Measurements from ENCODE around the gene PRKCQ.

PRKCQ gene

GRCh38 chr10:6516281-6516928 lies 63.7 kb downstream of the PRKCQ start:
- no peak for DNase-seq

- DNase-seq, result no peak
Measured at GRCh38 chr10:6514844-6515780, 65.0 kb downstream of the PRKCQ start.

GRCh38 chr10:6514180-6514579 lies 65.9 kb downstream of the PRKCQ start:
- DNase-seq, result no peak

GRCh38 chr10:6513476-6513875 lies 66.6 kb downstream of the PRKCQ start:
- no peak for DNase-seq

GRCh38 chr10:6512182-6512581 lies 67.9 kb downstream of the PRKCQ start:
- DNase-seq, result no peak

GRCh38 chr10:6511347-6511746 lies 68.7 kb downstream of the PRKCQ start:
- DNase-seq, result no peak

GRCh38 chr10:6507311-6507710 lies 72.8 kb downstream of the PRKCQ start:
- DNase-seq, result no peak

- DNase-seq, result no peak
Measured at GRCh38 chr10:6505300-6505699, 74.8 kb downstream of the PRKCQ start.

GRCh38 chr10:6504296-6504695 lies 75.8 kb downstream of the PRKCQ start:
- DNase-seq, result no peak

GRCh38 chr10:6503171-6503570 lies 76.9 kb downstream of the PRKCQ start:
- DNase-seq, result no peak

GRCh38 chr10:6501931-6502330 lies 78.1 kb downstream of the PRKCQ start:
- DNase-seq, result no peak

- DNase-seq, result no peak
Measured at GRCh38 chr10:6499974-6500373, 80.1 kb downstream of the PRKCQ start.

- no peak for DNase-seq
Measured at GRCh38 chr10:6498771-6499170, 81.3 kb downstream of the PRKCQ start.

- no peak for DNase-seq
Measured at GRCh38 chr10:6497620-6498019, 82.5 kb downstream of the PRKCQ start.

- DNase-seq, result no peak
Measured at GRCh38 chr10:6494936-6495592, 85.0 kb downstream of the PRKCQ start.

GRCh38 chr10:6494442-6494819 lies 85.6 kb downstream of the PRKCQ start:
- no peak for DNase-seq

- no peak for DNase-seq
Measured at GRCh38 chr10:6493521-6494441, 86.3 kb downstream of the PRKCQ start.

- DNase-seq, result no peak
Measured at GRCh38 chr10:6492896-6493295, 87.2 kb downstream of the PRKCQ start.

- no peak for DNase-seq
Measured at GRCh38 chr10:6491841-6492609, 88.1 kb downstream of the PRKCQ start.

GRCh38 chr10:6490614-6491013 lies 89.5 kb downstream of the PRKCQ start:
- DNase-seq, result no peak

- DNase-seq, result no peak
Measured at GRCh38 chr10:6487920-6488319, 92.2 kb downstream of the PRKCQ start.

GRCh38 chr10:6486309-6486708 lies 93.8 kb downstream of the PRKCQ start:
- no peak for DNase-seq
